LNCAP (cell line): ENCODE results near the gene GPR149.

Experiments
- TF ChIP-seq, protein P1 (sequence below): fragments of 450-650 bp; IDR thresholded peaks from 2 replicates; pipeline ENCODE4 v1.5.1; 2017; ENCODE audit warnings: mild to moderate bottlenecking

The GPR149 gene

DNA sequence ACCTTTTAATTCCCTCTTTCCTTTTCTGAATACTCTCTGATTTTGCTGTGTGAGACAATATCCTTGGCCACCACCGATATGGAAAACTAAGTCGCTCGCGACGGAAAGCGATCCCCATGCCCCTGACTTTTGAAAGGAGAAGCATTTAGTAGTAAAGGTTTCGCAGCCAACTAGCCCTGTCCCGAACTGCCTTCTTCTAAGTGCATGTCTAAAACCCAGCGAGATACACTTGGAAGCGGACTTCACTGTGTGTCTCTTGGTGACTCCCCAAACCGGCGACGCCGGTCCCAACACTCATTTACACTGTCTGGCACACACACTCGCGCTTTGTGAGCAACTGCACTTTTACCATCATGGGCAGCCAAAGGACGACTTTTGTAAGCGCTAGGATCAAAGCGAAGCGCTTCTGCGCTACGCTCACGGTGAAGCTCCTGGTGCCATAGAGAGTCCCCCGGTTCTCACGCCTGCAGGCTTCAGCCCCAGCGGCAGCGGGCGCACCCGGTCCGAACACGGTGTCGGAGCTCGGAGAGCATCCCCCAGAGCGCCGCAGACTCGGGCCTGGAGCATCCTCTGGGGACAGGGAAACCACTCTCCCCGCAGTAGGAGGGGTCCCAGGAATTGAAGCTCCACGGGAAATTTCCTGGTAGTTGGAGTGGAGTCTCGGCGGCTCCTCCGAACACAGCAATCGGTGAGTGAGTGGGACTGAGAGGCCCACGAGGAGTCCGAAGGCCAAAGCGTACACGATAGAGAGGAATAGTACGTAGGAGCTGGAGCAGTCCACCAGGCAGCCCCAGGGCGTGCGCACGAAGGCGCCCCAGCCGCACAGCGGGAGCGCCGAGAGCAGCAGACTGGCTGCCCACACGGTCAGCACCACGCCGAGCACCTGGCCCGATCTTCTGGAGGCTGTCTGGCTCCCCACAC is 1.4 kb downstream of the GPR149 start:
- TF ChIP-seq, protein P1, sequence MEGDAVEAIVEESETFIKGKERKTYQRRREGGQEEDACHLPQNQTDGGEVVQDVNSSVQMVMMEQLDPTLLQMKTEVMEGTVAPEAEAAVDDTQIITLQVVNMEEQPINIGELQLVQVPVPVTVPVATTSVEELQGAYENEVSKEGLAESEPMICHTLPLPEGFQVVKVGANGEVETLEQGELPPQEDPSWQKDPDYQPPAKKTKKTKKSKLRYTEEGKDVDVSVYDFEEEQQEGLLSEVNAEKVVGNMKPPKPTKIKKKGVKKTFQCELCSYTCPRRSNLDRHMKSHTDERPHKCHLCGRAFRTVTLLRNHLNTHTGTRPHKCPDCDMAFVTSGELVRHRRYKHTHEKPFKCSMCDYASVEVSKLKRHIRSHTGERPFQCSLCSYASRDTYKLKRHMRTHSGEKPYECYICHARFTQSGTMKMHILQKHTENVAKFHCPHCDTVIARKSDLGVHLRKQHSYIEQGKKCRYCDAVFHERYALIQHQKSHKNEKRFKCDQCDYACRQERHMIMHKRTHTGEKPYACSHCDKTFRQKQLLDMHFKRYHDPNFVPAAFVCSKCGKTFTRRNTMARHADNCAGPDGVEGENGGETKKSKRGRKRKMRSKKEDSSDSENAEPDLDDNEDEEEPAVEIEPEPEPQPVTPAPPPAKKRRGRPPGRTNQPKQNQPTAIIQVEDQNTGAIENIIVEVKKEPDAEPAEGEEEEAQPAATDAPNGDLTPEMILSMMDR = no peak

DNA sequence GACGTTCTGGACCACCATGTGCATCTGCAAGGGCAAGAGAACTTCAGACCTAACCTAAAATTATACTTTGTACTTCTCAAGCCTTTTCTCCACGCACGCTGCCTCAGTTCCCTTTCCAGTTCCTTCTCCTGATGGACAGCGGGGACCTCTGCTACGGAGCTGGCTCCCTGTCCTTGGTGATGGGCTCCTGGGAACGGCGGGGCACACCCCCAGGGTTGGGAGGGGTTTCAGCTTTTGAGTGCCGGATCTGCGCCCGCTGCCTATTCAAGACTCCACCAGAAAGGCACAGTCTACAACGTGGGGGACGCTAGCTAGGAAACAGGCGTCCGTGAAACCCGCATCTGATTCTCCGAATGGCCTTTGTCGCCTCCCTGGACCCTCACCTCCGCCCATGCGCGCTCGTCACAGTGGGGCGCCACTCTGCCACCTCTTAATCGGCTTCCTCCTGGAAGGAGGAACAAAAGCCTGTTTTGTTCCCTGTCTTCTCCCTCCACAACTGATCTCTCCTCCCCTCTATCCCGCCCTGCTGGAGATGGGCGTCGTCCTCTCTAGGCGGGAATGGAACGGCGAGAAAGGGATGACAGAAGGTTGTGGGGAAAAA is 2.2 kb downstream of the GPR149 start:
- TF ChIP-seq, protein P1 = no peak

DNA sequence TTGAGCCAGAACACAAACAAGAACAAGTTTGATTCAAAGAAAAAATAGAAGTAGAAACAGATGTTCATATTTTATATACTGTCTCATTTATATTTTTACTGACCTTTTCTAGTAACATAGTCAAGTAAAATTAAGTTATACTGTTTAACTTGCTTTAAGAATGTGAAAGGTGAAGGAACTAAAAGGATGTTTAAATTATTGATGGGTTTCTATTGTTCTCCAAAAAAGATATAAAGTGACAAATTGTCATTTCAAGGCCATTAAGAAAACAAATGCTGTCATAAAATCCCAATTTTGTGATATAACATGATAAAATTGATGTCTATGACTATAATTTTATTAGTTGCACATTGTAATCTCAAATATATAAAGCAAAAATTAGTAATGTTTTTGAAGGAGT is 7.3 kb downstream of the GPR149 start:
- TF ChIP-seq, protein P1 = no peak

DNA sequence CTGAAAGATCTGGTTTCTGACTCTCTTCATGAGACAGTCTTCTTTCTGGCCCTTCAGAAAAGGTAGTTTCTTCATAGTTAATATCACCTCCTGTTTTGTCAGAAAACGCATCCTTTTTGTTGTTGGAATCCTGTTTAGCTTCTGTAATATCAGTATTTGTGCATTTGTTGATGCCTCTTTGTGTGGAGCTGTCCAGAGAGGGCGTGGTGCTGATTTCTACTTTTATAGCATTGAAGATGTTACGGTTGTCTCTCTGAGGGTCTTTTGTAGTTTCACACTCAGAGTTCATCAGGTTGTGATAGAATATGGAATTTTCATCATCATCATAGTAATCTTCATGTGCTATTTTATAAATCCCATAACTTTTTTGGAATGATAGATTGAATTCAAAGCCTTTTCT is 8.9 kb downstream of the GPR149 start:
- TF ChIP-seq, protein P1 = no peak

DNA sequence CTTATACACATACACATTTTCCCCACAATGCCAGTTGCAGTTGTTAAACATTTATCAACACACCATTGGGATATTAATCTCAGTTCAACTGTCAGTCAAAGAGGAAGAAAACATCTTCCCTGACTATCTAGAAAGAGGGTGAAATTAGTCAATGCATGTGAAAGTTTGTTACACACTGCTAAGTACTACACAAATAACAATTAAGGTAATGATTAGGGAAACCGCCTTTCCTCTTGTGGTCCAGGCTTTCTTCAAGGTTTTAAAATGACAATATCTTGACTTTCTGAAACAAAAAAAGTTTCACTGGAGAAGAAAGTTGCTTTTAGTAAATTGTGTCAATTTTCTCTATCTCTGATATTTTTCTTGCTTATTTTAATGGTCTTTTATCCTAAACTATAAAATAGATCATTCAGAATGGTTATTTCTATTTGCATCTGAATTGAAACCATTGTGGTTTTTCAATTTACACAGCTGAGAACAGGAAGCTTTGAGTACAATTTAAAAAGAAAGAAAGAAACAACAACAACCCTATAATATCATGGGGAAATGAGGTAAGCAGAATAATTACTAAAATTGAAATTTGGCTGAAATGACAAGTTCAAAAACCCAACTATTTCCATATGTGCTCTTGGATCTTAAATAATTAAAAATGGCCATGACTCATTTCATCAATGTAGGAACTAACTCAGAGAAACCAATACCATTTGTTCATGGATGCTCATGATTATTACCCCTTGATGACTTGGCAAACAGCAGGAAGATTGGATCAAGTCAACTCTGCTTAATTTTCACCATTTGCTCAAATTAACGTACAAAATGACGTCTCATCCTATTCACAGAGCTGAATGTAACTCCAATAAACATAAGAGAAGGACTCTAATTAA is 31.7 kb downstream of the GPR149 start:
- TF ChIP-seq, protein P1 = no peak

DNA sequence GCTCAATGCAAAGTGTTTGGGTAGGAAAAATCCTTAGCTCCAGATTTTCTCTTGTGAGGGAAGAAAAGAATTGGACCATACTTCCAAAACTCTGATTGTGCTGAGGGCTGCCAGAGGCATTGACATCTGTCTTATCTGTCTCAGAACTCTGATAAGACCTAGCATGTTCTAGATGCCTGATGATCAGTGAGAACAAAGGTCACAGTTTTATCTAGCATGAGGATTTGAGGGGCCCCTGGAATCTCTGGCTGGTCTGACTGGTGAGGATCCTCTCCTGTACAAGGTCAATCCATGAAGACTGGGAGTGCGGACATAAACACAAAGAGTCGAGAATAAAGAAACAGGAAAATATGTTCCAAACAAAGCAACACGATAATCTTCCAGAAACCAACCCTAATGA is 40.1 kb downstream of the GPR149 start:
- TF ChIP-seq, protein P1 = no peak

DNA sequence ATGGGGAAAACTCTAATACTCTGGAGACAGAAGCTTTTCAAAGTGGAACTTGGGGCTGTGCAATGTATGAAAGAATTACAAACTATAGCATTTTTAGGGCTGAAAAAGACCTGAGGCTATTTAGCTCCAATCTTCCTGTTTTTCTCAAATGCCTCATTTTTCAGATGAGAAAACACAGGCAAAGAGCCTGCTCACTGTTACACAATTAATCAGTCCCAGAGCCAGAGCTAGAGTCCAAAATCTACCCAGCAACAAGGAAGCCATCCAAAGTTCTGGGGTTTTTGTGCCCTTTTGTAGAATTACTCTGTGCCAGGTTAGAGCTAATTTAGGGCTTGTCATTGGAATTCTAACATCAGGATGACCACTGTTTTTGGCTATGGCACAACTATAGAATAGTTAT is 45.5 kb downstream of the GPR149 start:
- TF ChIP-seq, protein P1 = no peak
